B cell (primary cell): ENCODE measurements around the gene TSPAN16. TPM values are rescaled to one million over a fixed set of nuclear protein-coding genes. Genes with fewer than 3 reads are reported as not detected.

Source experiments
- ATAC-seq: fragments of 200-7000 bp; cut with Tn5 transposase; one replicate; pipeline ENCODE4 v1.10.0; 2021; ENCODE audit warnings: low read depth, mild to moderate bottlenecking, moderate number of reproducible peaks, moderate library complexity
- CTCF ChIA-PET: fragments of 350-600 bp; sonication (Branson Sonifier 250); formaldehyde crosslinking; loops from one replicate; lab custom pipeline; 2021; ENCODE audit warnings: antibody characterized with exemption, inconsistent platforms; lab: Charles Lee
- POLR2A ChIA-PET: fragments of 350-600 bp; sonication (Branson Sonifier 250); formaldehyde crosslinking; loops from one replicate; lab custom pipeline; 2021; ENCODE audit warnings: antibody characterized with exemption; lab: Charles Lee
- DNase-seq: peaks from one replicate; pipeline ENCODE4 v3.0.0; 2013
- H2AFZ ChIP-seq: 2 replicates; pipeline ENCODE4 v1.6.1; 2012; ENCODE audit warnings: mild to moderate bottlenecking, low read depth, low read length; ENCODE audit not compliant: insufficient read depth, poor library complexity, severe bottlenecking
- H3K27ac ChIP-seq, 2 donors: 1 replicate in 1 of 2; 2 replicates in 1 of 2; pipeline ENCODE4 v1.5.1; 2012 to 2013; ENCODE audit warnings: low read length in 2 of 2, mild to moderate bottlenecking in 2 of 2, moderate library complexity in 1 of 2
- H3K27me3 ChIP-seq, 4 experiments: fragments of 200-600 bp in 1 of 4; sonication (generic) in 1 of 4; replicated peaks in 1 of 4; 1 replicate in 2 of 4; 2 replicates in 2 of 4; pipeline versions ENCODE4 v1.6.1 to v1.7.0; 2013 to 2016; ENCODE audit warnings: low read length in 3 of 4, mild to moderate bottlenecking in 2 of 4, mixed read lengths in 1 of 4, moderate library complexity in 1 of 4; ENCODE audit not compliant: insufficient read depth in 4 of 4, control insufficient read depth in 3 of 4; ENCODE audit errors: control extremely low read depth in 1 of 4
- H3K36me3 ChIP-seq, 2 experiments: replicated peaks in 1 of 2; 1 replicate in 1 of 2; 2 replicates in 1 of 2; pipeline versions ENCODE4 v1.6.1 to v1.7.1; 2013; ENCODE audit warnings: low read length in 1 of 2; ENCODE audit not compliant: insufficient read depth in 2 of 2, control insufficient read depth in 1 of 2; ENCODE audit errors: control extremely low read depth in 1 of 2, extremely low read depth in 1 of 2
- H3K4me1 ChIP-seq, 2 donors: fragments of 200-600 bp in 1 of 2; sonication (generic) in 1 of 2; 1 replicate in 1 of 2; 2 replicates in 1 of 2; pipeline versions ENCODE4 v1.5.1 to v1.6.1; 2013 to 2017; ENCODE audit warnings: low read length in 2 of 2; ENCODE audit not compliant: control insufficient read depth in 2 of 2, insufficient read depth in 2 of 2
- H3K4me2 ChIP-seq: replicated peaks from 2 replicates; pipeline ENCODE3; 2012; ENCODE audit warnings: mild to moderate bottlenecking, low read depth, low read length; ENCODE audit not compliant: poor library complexity, severe bottlenecking
- H3K4me3 ChIP-seq, 5 experiments: fragments of 200-600 bp in 1 of 5; sonication (generic) in 1 of 5; 1 replicate in 3 of 5; 2 replicates in 2 of 5; pipeline versions ENCODE4 v1.5.1 to v1.7.0; 2011 to 2016; ENCODE audit warnings: low read length in 4 of 5, mild to moderate bottlenecking in 4 of 5, low read depth in 2 of 5, control low read depth in 1 of 5, moderate library complexity in 1 of 5; ENCODE audit not compliant: insufficient read depth in 1 of 5; ENCODE audit errors: control extremely low read depth in 1 of 5, extremely low read depth in 1 of 5
- H3K79me2 ChIP-seq: fragments of 200-600 bp; sonication (generic); one replicate; pipeline ENCODE4 v1.6.0; 2016; ENCODE audit warnings: low read length; ENCODE audit not compliant: control insufficient read depth, insufficient read depth
- H3K9ac ChIP-seq: fragments of 200-600 bp; sonication (generic); 2 replicates; pipeline ENCODE4 v1.6.1; 2017; ENCODE audit warnings: mild to moderate bottlenecking, low read length, moderate library complexity
- H3K9me3 ChIP-seq, 3 donors: one replicate each; pipeline versions ENCODE4 v1.6.1 to v1.7.1; 2013; ENCODE audit warnings: low read length in 2 of 3; ENCODE audit not compliant: control insufficient read depth in 2 of 3, insufficient read depth in 1 of 3; ENCODE audit errors: control extremely low read depth in 1 of 3
- H4K20me1 ChIP-seq: 2 replicates; pipeline ENCODE4 v1.6.0; 2012; ENCODE audit warnings: mild to moderate bottlenecking, low read length; ENCODE audit not compliant: insufficient read depth, control insufficient read depth, poor library complexity, severe bottlenecking
- H3K27ac Mint-ChIP-seq: one replicate; pipeline ENCODE4 v1.8.0; 2021; ENCODE audit warnings: mixed read lengths
- H3K27me3 Mint-ChIP-seq: one replicate; pipeline ENCODE4 v1.8.0; 2021; ENCODE audit warnings: mixed read lengths
- H3K4me1 Mint-ChIP-seq: one replicate; pipeline ENCODE4 v1.8.0; 2021; ENCODE audit warnings: mixed read lengths
- H3K4me3 Mint-ChIP-seq: one replicate; pipeline ENCODE4 v1.8.0; 2021; ENCODE audit warnings: mixed read lengths
- H3K9me3 Mint-ChIP-seq: one replicate; pipeline ENCODE4 v1.8.0; 2022; ENCODE audit warnings: mixed read lengths; ENCODE audit not compliant: insufficient read depth
- CTCF ChIP-seq: fragments of 200-600 bp; IDR thresholded peaks from one replicate; pipeline ENCODE4 v1.8.0; 2022; ENCODE audit warnings: antibody characterized with exemption, mild to moderate bottlenecking
- EZH2 ChIP-seq: IDR thresholded peaks from 2 replicates; pipeline ENCODE4 v1.6.1; 2012; ENCODE audit warnings: borderline replicate concordance, low read depth, mild to moderate bottlenecking, moderate library complexity, low read length; ENCODE audit not compliant: insufficient read depth, poor library complexity, severe bottlenecking
- WGBS: methylation state at CpG from one replicate; pipeline ENCODE4 v1.1.5; 2013; ENCODE audit warnings: missing lambda C conversion rate; ENCODE audit not compliant: insufficient coverage; 5-methylcytosine and 5-hydroxymethylcytosine counted together
- intact Hi-C: fragments of 100-400 bp; cut with micrococcal nuclease; formaldehyde crosslinking; loops from one replicate; pipeline ENCODE4 v1.10.0; 2022
- polyA plus RNA-seq: library from polyadenylated mRNA; depleted of rRNA; stranded (reverse); fragments of >200 nt; gene quantifications from 2 replicates; pipeline ENCODE4 v1.2.3, GENCODE V29; 2012
- total RNA-seq, 2 donors: library from RNA; stranded (reverse); fragments of 120-200 nt in 1 of 2; gene quantifications; 1 replicate in 1 of 2; 2 replicates in 1 of 2; pipeline versions ENCODE4 v1.2.3 to v1.2.4, GENCODE V29; 2013 to 2022

The TSPAN16 gene
- total and polyA plus RNA-seq, 2 donors (not counting 1 experiment from before 2014, with no cell fraction given), result not detected

- Mint-ChIP-seq H3K4me1 (peaks cover 8% of the 10 kb centered on the region), H3K27me3 (peaks cover 24% of the 10 kb centered on the region), H3K4me3 (peak overlapping the region; percentile 73), H3K27ac (peak overlapping the region; percentile 63), H3K9me3 (no peaks in the 10 kb centered on the region)
- intact Hi-C loops, result loop anchor here (1.0 to 2.0 kb wide), 3 partner anchors 81 to 189 kb away; partner anchors contain the start of gene SWSAP1
- ATAC-seq, result peak; percentile 99
- CTCF ChIA-PET, result interaction anchor here (0.7 to 4.1 kb wide), 14 partner anchors 26 to 734 kb away, joined by 3 to 38 read pairs (median 5); partner anchors contain the start of genes CCDC159, ELAVL3, ODAD3 and PRKCSH
- peak overlapping the region; percentile 71 for H3K4me2 ChIP-seq
- H3K9ac ChIP-seq, result peak overlapping the region; percentile 35
- no peaks in the 10 kb centered on the region for H4K20me1 ChIP-seq
- peak overlapping the region; percentile 46 for H2AFZ ChIP-seq
- H3K27me3 ChIP-seq, result peaks cover 0 to 14% (median 0%) of the 10 kb centered on the region in 4 experiments
- no peak overlapping the region for H3K27ac ChIP-seq
- peak; percentile 82 for DNase-seq
- no peaks in the 10 kb centered on the region for H3K9me3 ChIP-seq
- peaks cover 0 to 10% of the 10 kb centered on the region in 2 donors for H3K4me1 ChIP-seq
- POLR2A ChIA-PET, result no interaction called here
- 2% methylated on average over 33 of the region's 41 CpGs for WGBS
- H3K36me3 ChIP-seq, result no peaks in the 10 kb centered on the region
- H3K79me2 ChIP-seq, result no peaks in the 10 kb centered on the region
- no peak overlapping the region for H3K4me3 ChIP-seq
- TF ChIP-seq EZH2 (no peak), CTCF (peak; percentile 98)
Observed at GRCh38 chr19:11293433-11294389, 2.2 kb upstream of the TSPAN16 start.

- H3K9me3 ChIP-seq, result no peaks in the 10 kb centered on the region
- ChIA-PET POLR2A (no interaction called here), CTCF (interaction anchor here (1.0 to 2.4 kb wide), 4 partner anchors 29 to 190 kb away, joined by 3 to 10 read pairs (median 4); no protein-coding TSS in a partner anchor)
- Mint-ChIP-seq H3K27ac (no peak overlapping the region), H3K9me3 (no peaks in the 10 kb centered on the region), H3K4me3 (no peak overlapping the region), H3K4me1 (peaks cover 8% of the 10 kb centered on the region), H3K27me3 (peaks cover 20% of the 10 kb centered on the region)
- intact Hi-C loops, result loop anchor here (2.0 kb wide), 1 partner anchor 86 kb away; no protein-coding TSS in a partner anchor
- no peaks in the 10 kb centered on the region for H4K20me1 ChIP-seq
- H3K36me3 ChIP-seq, result no peaks in the 10 kb centered on the region
- peaks cover 0 to 10% of the 10 kb centered on the region in 2 donors for H3K4me1 ChIP-seq
- no peak overlapping the region for H3K4me2 ChIP-seq
- H2AFZ ChIP-seq, result no peak overlapping the region
- ATAC-seq (no peak), DNase-seq (no peak)
- no peaks in the 10 kb centered on the region for H3K79me2 ChIP-seq
- peaks cover 0 to 14% (median 0%) of the 10 kb centered on the region in 4 experiments for H3K27me3 ChIP-seq
- 77% methylated on average over 4 of the region's 4 CpGs for WGBS
- H3K4me3 ChIP-seq, result no peak overlapping the region
- H3K27ac ChIP-seq, result no peak overlapping the region
- no peak overlapping the region for H3K9ac ChIP-seq
- TF ChIP-seq EZH2 (no peak), CTCF (no peak)
Observed at GRCh38 chr19:11295180-11295579, 780 bp upstream of the TSPAN16 start.
